HG03159 (cell line): ENCODE measurements around the gene TIMM10.
"Not testable (repeated sequence)": the region's sequence is repeated elsewhere in the genome, so short reads cannot be mapped to it uniquely, and the experiment has no call there.

Source experiments
- ATAC-seq: cut with Tn5 transposase; IDR thresholded peaks from one replicate; pipeline ENCODE4 v1.9.1; 2021; ENCODE audit warnings: mild to moderate bottlenecking, moderate library complexity; ENCODE audit not compliant: unreplicated experiment

The TIMM10 gene

DNA sequence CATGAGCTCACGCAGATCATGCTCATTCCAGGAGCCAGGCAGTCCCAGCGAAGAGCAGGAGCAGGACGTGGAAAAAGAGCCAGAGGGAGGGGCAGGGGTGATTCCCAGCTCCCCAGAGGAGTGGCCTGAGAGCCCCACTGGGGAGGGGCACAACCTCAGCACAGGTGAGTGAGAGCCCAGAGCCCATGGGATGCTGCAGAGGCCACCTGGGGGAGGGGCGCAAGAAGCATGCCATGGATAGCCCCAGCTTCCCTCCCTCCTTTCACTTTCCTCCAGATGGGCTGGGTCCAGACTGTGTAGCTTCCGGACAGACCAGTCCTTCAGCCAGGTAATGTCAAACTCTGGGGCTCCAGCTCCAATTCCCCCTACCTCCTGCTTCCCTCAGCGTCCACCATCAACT, 13.0 kb upstream of the TIMM10 start:
- no peak for ATAC-seq

DNA sequence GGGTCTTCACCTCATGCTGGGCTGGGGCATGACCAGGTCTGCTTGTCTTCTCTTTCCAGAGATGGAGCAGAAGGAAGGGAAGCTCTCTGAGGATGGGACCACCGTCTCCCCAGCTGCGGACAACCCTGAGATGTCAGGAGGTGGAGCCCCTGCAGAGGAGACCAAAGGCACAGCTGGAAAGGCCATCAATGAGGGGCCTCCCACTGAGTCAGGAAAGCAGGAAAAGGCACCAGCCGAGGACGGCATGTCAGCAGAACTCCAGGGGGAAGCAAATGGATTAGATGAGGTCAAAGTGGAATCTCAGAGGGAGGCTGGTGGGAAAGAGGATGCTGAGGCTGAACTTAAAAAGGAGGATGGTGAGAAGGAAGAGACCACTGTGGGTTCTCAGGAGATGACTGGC, 12.0 kb upstream of the TIMM10 start:
- ATAC-seq: no peak

DNA sequence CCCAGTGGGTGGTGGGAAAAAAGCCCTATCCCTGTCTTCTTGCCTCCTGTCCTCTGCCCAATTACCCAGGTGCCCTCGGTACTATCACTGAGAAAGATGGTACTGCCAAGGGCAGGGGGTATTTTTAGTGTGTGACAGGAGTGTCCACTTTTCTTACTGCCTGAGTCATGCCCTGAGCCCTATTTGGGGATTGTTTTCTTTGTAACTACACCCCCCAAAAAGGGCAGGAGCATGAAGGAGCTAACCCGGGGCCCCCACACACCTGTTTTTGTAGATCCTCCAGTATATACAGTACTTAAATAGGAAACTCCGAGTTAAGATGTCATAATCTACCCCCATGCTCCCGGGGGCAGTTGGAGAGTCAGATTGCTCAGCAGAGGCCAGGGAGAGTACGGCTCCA, 10.6 kb upstream of the TIMM10 start:
- ATAC-seq: no peak

DNA sequence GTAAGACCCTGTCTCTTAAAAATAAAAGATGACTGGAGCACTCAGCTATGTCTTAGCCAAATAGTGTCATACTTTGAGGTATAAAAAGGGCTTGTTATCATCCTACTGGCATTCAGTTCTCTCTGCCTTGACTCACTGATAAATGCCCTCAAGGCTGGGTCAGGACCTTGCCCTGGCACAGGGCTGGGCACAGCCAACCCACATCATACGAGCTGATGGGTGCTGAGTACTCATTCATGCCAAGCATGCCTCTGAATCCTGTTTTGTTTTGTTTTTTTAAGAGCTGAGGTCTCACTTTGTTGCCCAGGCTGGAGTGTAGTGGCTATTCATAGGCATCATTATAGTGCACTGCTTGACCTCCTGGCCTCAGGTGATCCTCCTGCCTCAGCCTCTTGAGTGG, 8.8 kb upstream of the TIMM10 start:
- ATAC-seq: no peak

DNA sequence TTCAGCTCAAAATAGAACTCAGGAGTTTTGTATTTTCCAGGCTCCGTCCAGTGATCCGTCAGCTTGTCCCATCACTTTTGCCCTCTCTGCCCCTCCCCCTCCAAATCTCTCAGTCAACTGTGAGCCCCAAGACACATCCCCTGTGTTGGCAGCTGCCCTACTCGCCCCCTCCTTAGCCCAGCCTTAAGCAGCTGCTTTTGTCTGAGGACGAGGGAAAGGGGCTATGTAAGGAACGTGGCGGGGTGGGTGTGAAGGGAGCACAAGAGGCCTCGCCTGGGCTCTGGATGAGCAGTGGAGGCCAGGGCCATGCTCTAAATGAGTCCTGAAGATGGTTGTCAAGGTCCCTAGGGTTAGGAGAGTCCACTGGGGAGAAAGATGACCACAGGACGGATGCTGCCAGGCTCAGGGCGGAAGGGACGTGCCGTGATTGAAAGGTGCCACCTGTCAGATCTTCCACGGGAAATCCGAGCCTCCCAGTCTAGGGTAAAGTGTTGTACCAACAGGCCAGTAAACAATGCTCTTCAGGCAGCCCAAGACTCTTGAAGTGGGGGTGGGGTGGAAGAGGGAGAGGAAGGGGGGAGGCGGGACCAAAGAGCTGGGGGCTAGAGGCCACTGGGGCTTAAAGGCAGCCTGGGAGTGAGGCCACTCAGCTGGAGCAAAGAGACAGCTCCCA, 6.5 kb upstream of the TIMM10 start, which contains the start of gene SMTNL1:
Gene SMTNL1, plus strand, starts transcription at position 649 of the 673 bp plus-strand sequence. CDS start 5,048 bp downstream, outside the sequence.
- no peak for ATAC-seq

DNA sequence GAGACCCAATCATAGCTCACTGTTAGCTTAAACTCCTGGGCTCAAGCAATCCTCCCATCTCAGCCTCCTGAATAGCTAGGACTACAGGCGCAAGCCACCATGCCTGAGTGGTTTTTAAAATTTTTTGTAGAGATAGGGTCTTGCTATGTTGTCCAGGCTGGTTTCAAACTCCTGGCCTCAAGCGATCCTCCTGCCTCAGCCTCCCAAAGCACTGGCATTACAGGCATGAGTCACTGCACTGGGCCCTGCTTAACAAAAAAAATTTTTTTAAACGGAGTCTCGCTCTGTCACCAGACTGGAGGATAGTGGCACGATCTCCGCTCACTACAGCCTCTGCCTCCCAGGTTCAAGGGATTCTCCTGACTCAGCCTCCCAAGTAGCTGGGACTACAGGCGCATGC, 3.9 kb upstream of the TIMM10 start:
- not testable (repeated sequence) for ATAC-seq

DNA sequence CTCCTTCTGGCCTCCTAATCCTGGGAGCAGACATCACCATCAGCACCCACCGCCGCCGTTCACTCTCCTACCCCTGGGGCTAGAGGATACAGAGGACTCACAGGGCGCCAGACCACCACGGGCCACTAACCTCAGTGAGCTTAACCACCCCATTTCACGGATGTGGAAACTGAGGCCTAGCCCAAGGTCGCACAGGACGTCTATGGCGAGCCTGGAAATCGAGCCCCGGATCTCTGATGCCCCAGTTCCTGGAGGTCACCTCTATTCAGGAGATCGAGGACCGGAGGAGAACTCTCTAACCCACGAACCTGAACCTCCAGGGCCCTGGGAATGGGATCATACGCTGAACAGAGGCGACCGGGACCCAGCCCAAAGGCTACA, 349 bp downstream of the TIMM10 start:
- ATAC-seq: no peak

DNA sequence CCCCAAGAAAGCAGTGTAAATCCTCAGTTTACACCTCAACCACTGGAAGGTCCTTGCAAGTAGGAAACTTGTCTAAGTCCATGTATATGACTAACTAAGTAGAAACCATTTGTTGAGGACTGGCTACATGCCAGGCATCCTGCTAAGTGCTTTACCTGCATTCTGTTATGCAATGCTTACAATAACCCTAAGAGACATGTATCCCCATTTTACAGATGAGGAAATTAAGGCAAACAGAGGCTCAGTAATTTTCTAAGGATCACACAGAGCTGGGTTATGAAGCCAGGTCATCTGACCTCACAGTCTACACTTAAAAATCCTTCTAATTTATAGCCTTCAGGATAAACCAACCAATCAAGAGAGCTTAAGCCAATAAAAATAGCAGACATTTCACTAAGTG, 1.5 kb downstream of the TIMM10 start:
- ATAC-seq: no peak

DNA sequence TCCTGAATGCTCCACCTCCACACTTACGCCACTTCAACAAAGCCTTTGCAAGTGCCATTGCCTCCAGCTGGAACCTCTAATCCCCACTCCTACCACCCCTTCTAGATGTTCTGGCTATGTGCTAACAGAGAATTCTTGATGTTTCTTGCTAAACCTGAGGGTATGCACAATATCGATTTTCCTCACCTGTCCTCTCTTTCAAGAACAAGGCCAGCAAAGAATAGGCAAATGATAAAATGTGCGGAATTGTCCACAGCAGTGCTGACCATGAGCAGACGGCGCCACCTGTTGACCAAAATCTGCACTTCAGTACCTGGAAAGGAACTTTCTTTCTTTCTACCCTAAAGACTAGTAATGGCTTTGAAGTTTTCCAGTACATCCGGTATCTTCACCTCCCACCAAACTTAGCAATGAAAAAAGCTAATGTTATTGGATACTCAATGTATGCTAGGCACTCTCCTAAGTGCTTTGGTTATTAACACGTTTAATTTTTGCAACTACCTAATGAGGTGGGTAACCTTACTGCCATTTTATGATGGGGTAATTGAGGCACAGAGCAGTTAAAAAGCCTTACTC, 3.4 kb downstream of the TIMM10 start:
- ATAC-seq: no peak

DNA sequence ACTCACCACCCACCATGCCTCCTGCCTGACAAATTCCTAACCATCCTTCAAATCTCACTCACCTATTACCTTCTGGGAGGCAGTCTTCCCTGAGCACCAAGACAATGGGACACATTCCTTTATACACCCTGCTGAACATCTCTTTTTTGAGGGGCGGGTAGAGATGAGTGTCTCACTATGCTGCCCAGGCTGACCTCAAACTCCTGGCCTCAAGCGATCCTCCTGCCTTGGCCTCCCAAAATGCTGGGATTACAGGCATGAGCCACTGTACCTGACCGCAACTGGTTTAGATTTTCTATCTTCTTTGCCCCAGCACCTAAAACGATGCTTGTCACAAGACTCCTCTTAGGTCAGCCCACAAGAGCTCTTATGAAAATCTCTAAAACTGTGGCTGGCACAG, 7.1 kb downstream of the TIMM10 start:
- ATAC-seq: no peak

DNA sequence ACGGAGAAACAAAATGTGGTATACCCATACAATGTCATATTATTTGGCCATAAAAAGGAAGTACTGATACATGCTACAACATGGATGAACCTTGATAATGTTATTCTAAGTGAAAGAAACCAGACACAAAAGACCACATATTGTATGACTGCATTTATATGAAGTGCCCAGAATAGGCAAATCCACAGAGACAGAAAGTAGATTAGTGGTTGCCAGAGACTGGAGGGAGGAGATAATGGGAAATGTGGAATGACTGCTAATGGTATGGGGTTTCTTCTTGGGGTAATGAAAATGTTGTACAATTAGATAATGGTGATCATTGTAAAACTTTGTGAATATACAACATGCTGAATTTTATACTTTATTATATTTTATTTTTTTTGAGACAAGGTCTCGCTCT, 9.4 kb downstream of the TIMM10 start:
- ATAC-seq: no peak

DNA sequence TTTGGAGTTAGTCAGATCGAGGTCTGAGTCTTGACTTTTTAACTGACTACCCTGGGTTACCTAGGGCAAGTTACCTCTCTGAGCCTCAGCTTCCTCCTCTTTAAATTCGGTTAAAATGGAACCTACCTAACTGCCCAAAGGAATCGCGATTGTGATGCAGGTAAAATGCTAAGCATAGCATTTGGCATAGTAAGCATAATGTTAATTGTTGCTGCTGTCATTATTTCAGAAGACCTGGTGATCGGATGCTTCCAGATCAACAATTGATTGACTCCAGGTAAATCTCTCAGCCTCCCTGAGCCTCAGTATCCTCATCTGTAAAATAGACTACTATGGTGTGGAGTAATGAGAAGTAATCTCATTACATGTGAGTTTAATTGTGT, 14.5 kb downstream of the TIMM10 start:
- ATAC-seq: no peak

DNA sequence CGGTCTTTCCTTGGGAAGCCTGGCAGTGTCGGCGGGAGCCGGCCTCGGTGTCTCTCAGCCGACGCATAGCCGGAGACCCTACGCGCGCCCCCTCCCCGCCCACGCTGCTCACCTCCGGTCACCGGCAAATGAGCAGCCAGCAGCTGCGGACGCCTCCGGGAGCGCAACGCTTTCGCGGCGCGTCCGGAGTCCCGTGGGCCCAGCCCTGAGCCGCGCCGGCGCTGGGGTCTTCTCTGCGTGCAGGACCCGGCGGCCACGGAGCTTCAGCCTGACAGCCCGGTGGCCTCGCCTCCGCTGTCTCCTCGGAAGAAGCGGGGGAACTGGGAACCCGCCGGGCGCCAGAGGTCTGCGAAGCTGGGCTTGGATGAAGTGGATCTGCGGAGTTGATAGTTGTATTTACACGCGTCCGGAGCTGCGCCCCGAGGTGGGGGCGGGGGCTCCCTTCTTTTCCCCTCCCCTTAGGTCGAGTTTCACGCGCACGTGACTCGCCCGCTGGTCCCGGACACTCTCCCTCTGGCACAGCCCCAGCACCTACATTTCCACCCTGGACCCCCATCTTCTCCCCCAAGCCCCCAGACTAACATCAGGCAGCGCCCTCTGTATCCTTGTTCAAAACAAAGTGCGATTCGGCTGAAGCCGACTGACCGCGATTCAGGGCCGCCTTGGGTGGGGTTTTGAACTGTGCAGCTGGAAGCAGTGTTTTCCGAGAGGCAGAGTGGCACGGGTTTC, 15.1 kb downstream of the TIMM10 start, which contains the start of gene SLC43A1:
Gene SLC43A1, minus strand, starts transcription at position 371 of the 729 bp plus-strand sequence. CDS start 1,591 bp downstream, outside the sequence.
- ATAC-seq: peak; percentile 40

DNA sequence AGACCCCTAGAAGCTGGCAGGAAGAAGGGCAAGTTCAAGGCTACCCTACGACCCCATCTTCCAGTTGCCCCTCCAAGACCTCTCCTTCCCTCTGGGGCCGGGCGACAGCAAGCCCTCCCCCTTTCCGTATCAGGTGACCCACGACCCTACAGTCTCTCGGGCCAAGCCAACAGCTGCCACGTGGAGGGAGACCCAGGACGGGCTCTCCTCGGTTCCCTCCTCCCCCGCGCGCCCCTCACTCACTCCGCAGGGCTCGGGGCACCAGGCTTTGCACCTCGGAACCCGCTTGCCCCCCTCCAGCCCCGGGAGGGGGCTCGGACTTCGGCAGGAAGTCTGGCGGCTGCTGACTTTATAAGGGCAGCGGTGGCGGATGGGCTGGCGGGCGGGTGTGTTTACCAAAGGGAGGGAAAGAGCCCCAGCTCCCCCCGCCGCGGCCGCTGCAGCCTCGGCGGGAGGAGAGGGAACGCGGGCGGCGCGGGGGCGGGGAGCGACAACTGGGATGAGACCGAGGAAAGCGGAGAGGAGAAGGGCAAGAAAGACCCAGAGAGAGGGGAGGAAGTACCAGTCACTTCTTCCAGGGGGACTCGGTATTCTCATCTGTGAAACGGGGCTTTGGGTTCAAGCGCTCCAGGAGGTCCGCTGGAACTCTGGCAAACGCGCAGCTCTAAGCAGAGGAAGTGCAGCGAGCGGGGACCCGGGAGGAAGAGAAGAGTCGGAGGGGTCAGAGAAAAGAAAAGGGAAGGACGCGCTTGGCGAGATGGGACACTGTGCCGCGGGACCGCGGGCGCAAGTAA, 15.8 kb downstream of the TIMM10 start:
- ATAC-seq: peak; percentile 38

DNA sequence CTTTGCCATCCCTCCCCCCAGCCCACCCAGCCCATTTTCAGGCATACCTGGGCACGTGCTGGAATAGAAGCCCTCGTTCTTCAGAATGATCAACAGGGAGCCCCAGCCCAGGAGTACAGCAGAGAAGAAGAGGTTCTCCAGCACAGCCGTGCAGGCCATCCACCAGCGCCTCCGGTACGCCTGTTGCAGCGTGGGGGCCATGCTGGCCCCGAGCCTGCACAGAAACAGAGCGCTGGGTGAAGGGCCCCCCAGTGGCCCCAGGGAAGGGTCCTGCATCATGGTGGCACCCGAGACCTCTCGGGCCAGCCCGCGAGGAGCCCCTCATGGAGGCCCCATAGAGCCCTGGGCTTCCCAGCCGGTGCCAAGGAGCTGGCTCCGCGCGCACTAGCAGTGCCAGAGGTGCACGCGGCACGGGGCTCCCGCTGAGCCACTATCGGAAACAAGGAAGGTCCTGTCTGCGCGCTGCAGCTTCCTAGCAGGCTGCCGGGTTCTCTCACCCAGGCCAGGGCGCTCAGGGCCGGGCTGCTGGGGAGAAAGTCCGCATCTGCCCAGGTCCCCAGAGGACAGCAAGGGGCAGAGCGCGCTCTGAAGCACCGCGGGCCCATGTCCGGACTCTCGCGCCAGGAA, 16.5 kb downstream of the TIMM10 start:
- peak; percentile 29 for ATAC-seq

DNA sequence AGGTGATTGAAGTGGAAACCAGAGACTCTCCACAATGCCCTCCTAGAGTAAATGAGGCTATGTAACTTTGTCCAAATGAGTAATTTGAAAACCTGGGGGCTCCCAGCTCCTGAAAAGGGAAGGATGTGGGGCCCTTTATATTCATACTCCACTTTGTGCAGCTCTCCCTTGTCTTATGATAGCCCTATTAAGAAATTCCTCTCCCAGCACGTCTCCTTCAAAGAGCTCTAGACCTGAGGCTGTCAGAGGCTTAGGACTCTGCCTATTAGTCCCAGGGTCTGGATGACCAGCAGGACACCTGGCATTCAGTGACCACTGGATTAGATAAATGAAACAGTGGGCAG, 17.1 kb downstream of the TIMM10 start:
- no peak for ATAC-seq

DNA sequence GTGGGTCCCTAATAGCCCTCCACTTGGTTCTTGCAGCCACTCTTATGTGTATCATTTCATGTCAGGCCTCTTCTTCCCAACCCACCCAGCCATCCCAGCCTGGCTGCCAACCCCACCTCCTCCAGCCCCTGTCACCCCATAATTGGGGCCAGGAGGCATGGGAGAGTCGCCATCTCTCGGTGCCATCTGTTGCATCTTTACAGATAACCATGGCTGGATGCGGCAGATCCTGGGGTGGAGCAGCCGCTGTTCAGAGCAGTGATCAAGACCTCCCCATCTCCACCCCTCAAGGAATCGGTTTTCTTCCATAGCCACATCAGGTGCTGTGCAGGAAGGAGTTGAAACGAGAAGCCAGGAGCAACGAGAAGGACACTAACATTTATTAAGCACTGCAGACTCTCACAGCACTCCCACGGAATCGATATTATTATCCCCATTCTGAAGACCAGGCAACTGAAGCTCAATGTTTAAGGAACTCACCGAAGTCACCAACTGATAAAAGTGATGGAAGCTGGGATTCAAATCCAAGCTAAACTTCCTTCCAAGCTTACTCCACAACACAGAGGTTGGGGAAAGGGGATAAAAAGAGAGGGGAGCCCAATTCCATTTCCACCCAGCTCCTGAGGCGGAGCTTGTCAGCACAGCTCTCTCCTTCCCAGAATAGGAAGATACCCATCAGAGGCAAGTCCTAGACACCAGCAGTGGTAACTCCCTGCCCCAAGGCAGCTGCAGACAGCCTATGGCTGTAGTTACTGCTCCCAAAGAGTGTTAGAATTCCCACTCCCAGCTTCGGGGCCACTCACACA, 17.7 kb downstream of the TIMM10 start:
- no peak for ATAC-seq

DNA sequence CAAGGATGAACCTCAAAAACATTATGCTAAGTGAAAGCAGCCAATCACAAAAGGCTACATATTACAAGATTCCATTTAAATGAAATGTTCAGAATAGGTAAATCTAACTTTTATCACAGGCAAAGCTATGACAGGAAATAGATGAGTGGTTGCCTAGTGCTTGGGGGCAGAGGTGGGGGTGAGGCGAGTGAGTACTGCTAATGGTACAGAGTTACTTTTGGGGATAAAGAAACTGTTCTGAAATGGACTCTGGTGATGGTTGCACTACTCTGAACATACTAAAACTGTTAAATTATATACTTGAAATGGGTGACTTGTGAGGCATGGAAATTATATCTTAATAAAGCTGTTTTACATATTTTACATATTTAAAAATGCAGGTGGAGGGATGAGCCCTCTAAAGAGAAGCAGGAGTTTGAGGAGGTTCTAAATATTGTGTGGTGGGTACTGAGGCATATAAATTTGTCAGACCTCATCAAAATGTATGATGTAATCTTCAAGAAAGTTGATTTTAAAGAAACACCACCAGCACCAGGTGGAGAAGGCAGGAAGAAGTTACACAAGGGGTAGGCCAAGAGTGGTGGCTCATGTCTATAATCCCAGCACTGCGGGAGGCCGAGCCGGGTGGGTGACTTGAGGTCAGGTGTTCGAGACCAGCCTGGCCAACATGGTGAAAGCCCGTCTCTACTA, 18.7 kb downstream of the TIMM10 start:
- no peak for ATAC-seq

DNA sequence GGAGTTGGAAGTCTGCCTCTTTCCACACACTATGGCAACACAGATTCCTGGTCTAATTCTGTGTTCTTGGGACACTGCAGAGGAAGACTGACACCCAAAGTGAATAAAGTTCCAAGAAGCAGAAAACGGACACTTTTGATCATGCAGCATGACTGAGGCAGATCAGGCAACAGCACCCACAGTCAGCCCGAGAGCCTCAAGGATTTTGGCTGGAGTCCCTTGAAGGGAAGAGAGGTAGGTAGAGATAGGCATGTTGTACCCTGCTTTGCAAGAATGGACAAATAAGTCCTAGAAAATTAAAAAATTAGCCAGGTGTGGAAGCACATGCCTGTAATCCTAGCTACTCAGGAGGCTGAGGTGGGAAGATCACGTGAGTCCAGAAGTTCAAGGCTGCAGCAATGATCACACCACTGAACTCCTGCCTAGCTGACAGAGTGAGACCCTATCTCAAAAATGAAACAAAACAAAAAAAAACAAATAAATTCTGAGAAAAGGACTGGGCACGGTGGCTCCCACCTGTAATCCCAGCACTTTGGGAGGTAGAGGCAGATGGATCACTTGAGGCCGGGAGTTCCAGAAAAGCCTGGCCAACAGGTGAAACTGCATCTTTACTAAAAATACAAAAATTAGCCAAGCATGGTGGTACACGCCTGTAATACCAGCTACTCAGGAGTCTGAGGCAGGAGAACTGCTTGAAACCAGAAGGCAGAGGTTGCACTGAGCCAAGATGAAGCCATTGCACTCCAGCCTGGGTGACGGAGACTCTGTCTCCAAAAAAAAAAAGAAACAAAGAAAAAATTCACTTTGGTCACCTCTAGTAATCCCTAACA, 22.0 kb downstream of the TIMM10 start:
- ATAC-seq: no peak
